IMR-90 (cell line): Measurements from ENCODE around the gene NFYB.

Experiments
- BHLHE40 ChIP-seq: fragments of 150-350 bp; IDR thresholded peaks from 2 replicates; pipeline ENCODE4 v1.6.1; 2016; ENCODE audit warnings: mild to moderate bottlenecking, low read depth, low read length
- CEBPB ChIP-seq: IDR thresholded peaks from 2 replicates; pipeline ENCODE4 v1.6.1; 2012; ENCODE audit warnings: low read depth, low read length, improper control_type of control experiment
- CHD1 ChIP-seq: IDR thresholded peaks from 2 replicates; pipeline ENCODE4 v1.6.1; 2012; ENCODE audit warnings: low read depth, low read length, improper control_type of control experiment
- CTCF ChIP-seq: conservative IDR thresholded peaks from 2 replicates; pipeline ENCODE4 v1.5.1; 2012; ENCODE audit warnings: mild to moderate bottlenecking, low read depth, low read length, improper control_type of control experiment
- MAFK ChIP-seq: IDR thresholded peaks from 2 replicates; pipeline ENCODE4 v1.6.1; 2012; ENCODE audit warnings: low read depth, low read length, improper control_type of control experiment
- MXI1 ChIP-seq: IDR thresholded peaks from 2 replicates; pipeline ENCODE4 v1.6.1; 2012; ENCODE audit warnings: low read depth, mild to moderate bottlenecking, low read length, moderate library complexity, borderline replicate concordance
- NFE2L2 ChIP-seq: fragments of 150-350 bp; IDR thresholded peaks from 2 replicates; pipeline ENCODE4 v1.6.1; 2016; ENCODE audit warnings: low read depth, mild to moderate bottlenecking, low read length
- POLR2A ChIP-seq: IDR thresholded peaks from 2 replicates; pipeline ENCODE4 v1.6.1; 2012; ENCODE audit warnings: mild to moderate bottlenecking, low read depth, low read length
- RAD21 ChIP-seq: IDR thresholded peaks from 2 replicates; pipeline ENCODE4 v1.6.1; 2012; ENCODE audit warnings: low read length, improper control_type of control experiment
- RFX5 ChIP-seq: IDR thresholded peaks from 2 replicates; pipeline ENCODE4 v1.8.0; 2012; ENCODE audit warnings: low read depth, mild to moderate bottlenecking, low read length, moderate library complexity
- USF2 ChIP-seq: fragments of 150-350 bp; IDR thresholded peaks from 2 replicates; pipeline ENCODE4 v1.6.1; 2017; ENCODE audit warnings: mild to moderate bottlenecking, antibody characterized with exemption, low read length, low read depth

- TF ChIP-seq POLR2A = no peak
- TF ChIP-seq CTCF = no peak
- TF ChIP-seq MAFK = no peak
- TF ChIP-seq RFX5 = no peak
- no peak for TF ChIP-seq RAD21
- no peak for TF ChIP-seq MXI1
- no peak for TF ChIP-seq NFE2L2
- TF ChIP-seq CHD1 = no peak
- no peak for TF ChIP-seq BHLHE40
- TF ChIP-seq CEBPB = no peak
- no peak for TF ChIP-seq USF2
Observed at GRCh38 chr12:104163631-104164030, 25.6 kb upstream of the NFYB start.
